IMR-90 (cell line): ENCODE data around the gene CASP7. TPM values are rescaled to one million over a fixed set of nuclear protein-coding genes. Genes with fewer than 3 reads are reported as not detected.

Experiments used
- ATAC-seq: fragments of 200-7000 bp; cut with Tn5 transposase; 2 replicates; pipeline ENCODE4 v1.9.1; 2020; ENCODE audit warnings: low read depth, mild to moderate bottlenecking, moderate library complexity
- BruUV-seq: library from RNA; stranded (reverse); fragments of 400-500 nt; replicated peaks from 2 replicates; lab custom pipeline; 2021; lab: Mats Ljungman, UMichigan
- CTCF ChIA-PET: fragments of 300-600 bp; formaldehyde crosslinking; extraction: SDS; loops from one replicate; lab custom pipeline; 2021; ENCODE audit warnings: antibody characterized with exemption; lab: Yijun Ruan, JAX
- POLR2A ChIA-PET: fragments of 300-600 bp; sonication (Branson Sonifier 250); formaldehyde crosslinking; loops from one replicate; lab custom pipeline; 2022; ENCODE audit warnings: antibody characterized with exemption; ENCODE audit not compliant: unreplicated experiment; lab: Charles Lee
- DNase-seq: peaks from one replicate; pipeline ENCODE4 v3.0.0; 2013
- H2AFZ ChIP-seq: replicated peaks from 2 replicates; pipeline ENCODE3; 2013; ENCODE audit warnings: low read length, mild to moderate bottlenecking; ENCODE audit not compliant: poor library complexity
- H2AK5ac ChIP-seq: 2 replicates; pipeline ENCODE4 v1.6.1; 2013; ENCODE audit warnings: low read depth, low read length, inconsistent platforms
- H2AK9ac ChIP-seq: replicated peaks from 2 replicates; pipeline ENCODE3; 2013; ENCODE audit warnings: mild to moderate bottlenecking, low read depth, low read length, moderate library complexity; ENCODE audit not compliant: poor library complexity
- H2BK120ac ChIP-seq: 2 replicates; pipeline ENCODE4 v1.6.1; 2013; ENCODE audit warnings: low read depth, low read length, inconsistent platforms
- H2BK15ac ChIP-seq: 3 replicates; pipeline ENCODE4 v1.6.1; 2013; ENCODE audit warnings: low read depth, low read length, inconsistent platforms
- H2BK20ac ChIP-seq: 2 replicates; pipeline ENCODE4 v1.6.1; 2013; ENCODE audit warnings: low read depth, mild to moderate bottlenecking, inconsistent platforms, low read length, moderate library complexity
- H2BK5ac ChIP-seq: 2 replicates; pipeline ENCODE4 v1.6.1; 2013; ENCODE audit warnings: mild to moderate bottlenecking, low read depth, low read length, inconsistent platforms; ENCODE audit not compliant: poor library complexity, severe bottlenecking
- H3K14ac ChIP-seq: replicated peaks from 2 replicates; pipeline ENCODE4 v1.6.1; 2013; ENCODE audit warnings: low read depth, low read length, inconsistent platforms
- H3K18ac ChIP-seq: 2 replicates; pipeline ENCODE4 v1.6.1; 2013; ENCODE audit warnings: low read depth, low read length, control low read depth
- H3K23ac ChIP-seq: 2 replicates; pipeline ENCODE4 v1.6.1; 2013; ENCODE audit warnings: low read depth, low read length, inconsistent platforms
- H3K27ac ChIP-seq: 2 replicates; pipeline ENCODE4 v1.5.1; 2013; ENCODE audit warnings: mild to moderate bottlenecking, control low read depth, low read length; ENCODE audit not compliant: insufficient read depth
- H3K27me3 ChIP-seq: 2 replicates; pipeline ENCODE4 v1.6.1; 2013; ENCODE audit warnings: low read length; ENCODE audit not compliant: control insufficient read depth, insufficient read depth
- H3K36me3 ChIP-seq: 2 replicates; pipeline ENCODE4 v1.6.1; 2013; ENCODE audit warnings: low read length, mixed read lengths; ENCODE audit not compliant: control insufficient read depth, insufficient read depth
- H3K4ac ChIP-seq: 2 replicates; pipeline ENCODE4 v1.6.1; 2013; ENCODE audit warnings: low read depth, low read length, inconsistent platforms
- H3K4me1 ChIP-seq: 2 replicates; pipeline ENCODE4 v1.6.1; 2013; ENCODE audit warnings: low read length, mixed read lengths; ENCODE audit not compliant: control insufficient read depth, insufficient read depth
- H3K4me2 ChIP-seq: 2 replicates; pipeline ENCODE4 v1.6.1; 2013; ENCODE audit warnings: low read depth, mild to moderate bottlenecking, control low read depth, low read length, moderate library complexity
- H3K4me3 ChIP-seq: 2 replicates; pipeline ENCODE4 v1.5.1; 2013; ENCODE audit warnings: low read depth, mild to moderate bottlenecking, control low read depth, low read length, moderate library complexity; ENCODE audit not compliant: insufficient read depth
- H3K56ac ChIP-seq: 2 replicates; pipeline ENCODE4 v1.6.1; 2013; ENCODE audit warnings: low read length, inconsistent platforms; ENCODE audit not compliant: insufficient read depth; ENCODE audit errors: extremely low read depth
- H3K79me1 ChIP-seq, 2 experiments: 2 replicates each; pipeline ENCODE4 v1.6.1; 2013; ENCODE audit warnings: low read length in 2 of 2, inconsistent platforms in 1 of 2, low read depth in 1 of 2
- H3K9ac ChIP-seq: 2 replicates; pipeline ENCODE4 v1.6.1; 2013; ENCODE audit warnings: low read depth, low read length, control low read depth
- H3K9me1 ChIP-seq: 2 replicates; pipeline ENCODE4 v1.6.1; 2013; ENCODE audit warnings: low read length, inconsistent platforms; ENCODE audit not compliant: insufficient read depth
- H3K9me3 ChIP-seq: 2 replicates; pipeline ENCODE4 v1.6.1; 2013; ENCODE audit warnings: low read length; ENCODE audit not compliant: control insufficient read depth, insufficient read depth
- H4K20me1 ChIP-seq: 2 replicates; pipeline ENCODE4 v1.6.1; 2013; ENCODE audit warnings: low read length, inconsistent platforms; ENCODE audit not compliant: insufficient read depth
- H4K5ac ChIP-seq: 2 replicates; pipeline ENCODE4 v1.6.1; 2013; ENCODE audit warnings: mild to moderate bottlenecking, low read depth, low read length, control low read depth
- H4K8ac ChIP-seq, 2 experiments: 2 replicates each; pipeline ENCODE4 v1.6.1; 2013; ENCODE audit warnings: low read depth in 2 of 2, low read length in 2 of 2, control low read depth in 1 of 2, inconsistent platforms in 1 of 2
- H4K91ac ChIP-seq: 2 replicates; pipeline ENCODE4 v1.6.1; 2013; ENCODE audit warnings: low read depth, low read length, inconsistent platforms; ENCODE audit not compliant: insufficient read depth
- CHD1 ChIP-seq: IDR thresholded peaks from 2 replicates; pipeline ENCODE4 v1.6.1; 2012; ENCODE audit warnings: low read depth, low read length, improper control_type of control experiment
- MXI1 ChIP-seq: IDR thresholded peaks from 2 replicates; pipeline ENCODE4 v1.6.1; 2012; ENCODE audit warnings: low read depth, mild to moderate bottlenecking, low read length, moderate library complexity, borderline replicate concordance
- NFE2L2 ChIP-seq: fragments of 150-350 bp; IDR thresholded peaks from 2 replicates; pipeline ENCODE4 v1.6.1; 2016; ENCODE audit warnings: low read depth, mild to moderate bottlenecking, low read length
- RAD21 ChIP-seq: IDR thresholded peaks from 2 replicates; pipeline ENCODE4 v1.6.1; 2012; ENCODE audit warnings: low read length, improper control_type of control experiment
- WGBS, 2 experiments: methylation state at CpG; one replicate each; pipeline versions ENCODE4 v1.1.5 to v1.1.7; 2013; ENCODE audit warnings: missing lambda C conversion rate in 2 of 2; ENCODE audit not compliant: insufficient read length in 1 of 2; ENCODE audit errors: extremely low coverage in 2 of 2; 5-methylcytosine and 5-hydroxymethylcytosine counted together
- dilution Hi-C: fragments of 300-500 bp; cut with HindIII; formaldehyde crosslinking; loops from one replicate; pipeline ENCODE4 v1.14.3; 2018; ENCODE audit warnings: low sequenced_read_pairs; ENCODE audit not compliant: unreplicated experiment
- in situ Hi-C: fragments of 300-500 bp; cut with MboI; formaldehyde crosslinking; loops from 3 replicates; pipeline ENCODE4 v1.14.3; 2019; ENCODE audit warnings: low sequenced_read_pairs, inconsistent platforms, mixed read lengths
- intact Hi-C: fragments of 100-400 bp; cut with micrococcal nuclease; formaldehyde crosslinking; loops from 2 replicates; pipeline ENCODE4 v1.10.0; 2022
- polyA plus RNA-seq, 3 experiments: library from polyadenylated mRNA; depleted of rRNA; stranded (reverse); fragments of >200 nt; gene quantifications; 2 replicates each; pipeline ENCODE4 v1.2.3, GENCODE V29; 2012; ENCODE audit warnings: low replicate concordance in 1 of 3
- total RNA-seq: library from RNA; depleted of rRNA; stranded (reverse); fragments of >200 nt; gene quantifications from 2 replicates; pipeline ENCODE4 v1.2.3, GENCODE V29; 2012
- TF ChIP-seq, protein P1 (sequence below): conservative IDR thresholded peaks from 2 replicates; pipeline ENCODE4 v1.5.1; 2012; ENCODE audit warnings: mild to moderate bottlenecking, low read depth, low read length, improper control_type of control experiment

CASP7 gene
- total and polyA plus RNA-seq, 2 of the 4 experiments (the other 2 are of a cell fraction), result 15.1 to 16.7 TPM

DNA sequence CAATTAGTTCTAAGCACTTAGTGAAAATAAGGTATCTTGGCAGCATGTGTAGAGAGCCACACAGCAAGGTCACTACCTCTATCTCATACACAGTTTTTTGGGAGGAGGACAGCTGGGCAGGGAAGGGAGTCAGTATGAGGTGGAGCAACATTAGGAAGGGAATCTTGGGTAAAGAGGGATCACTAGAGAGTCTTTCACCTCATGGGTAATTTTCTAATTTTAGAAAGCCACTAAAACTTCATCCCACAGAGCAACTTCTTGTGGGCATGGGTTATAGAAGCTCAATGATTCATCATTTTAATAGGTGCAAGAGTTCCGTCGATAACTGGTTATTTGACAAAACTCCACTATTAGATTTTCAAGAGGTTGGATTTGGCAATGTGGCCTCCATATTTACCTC lies 18.4 kb upstream of the CASP7 start:
- H2BK20ac ChIP-seq, result no peak overlapping the region
- H3K27ac ChIP-seq, result no peak overlapping the region
- dilution Hi-C loops, result no loop called here
- H4K5ac ChIP-seq, result no peak overlapping the region
- intact Hi-C loops, result no loop called here
- H3K9ac ChIP-seq, result no peak overlapping the region
- no peaks in the 10 kb centered on the region for H4K20me1 ChIP-seq
- WGBS, 2 experiments, result no CpG with 5 or more reads among the region's 2 CpGs
- H2BK15ac ChIP-seq, result no peak overlapping the region
- no TSS peak for BruUV-seq
- peaks cover 8% of the 10 kb centered on the region for H3K27me3 ChIP-seq
- no peak overlapping the region for H4K91ac ChIP-seq
- ATAC-seq (no peak), DNase-seq (no peak)
- H4K8ac ChIP-seq, result no peak overlapping the region
- ChIA-PET CTCF (no interaction called here), POLR2A (no interaction called here)
- no peaks in the 10 kb centered on the region for H3K9me3 ChIP-seq
- no peak overlapping the region for H3K4me3 ChIP-seq
- peaks cover 3% of the 10 kb centered on the region for H3K4me1 ChIP-seq
- H2AK5ac ChIP-seq, result no peak overlapping the region
- TF ChIP-seq RAD21 (no peak), CHD1 (no peak), MXI1 (no peak), NFE2L2 (no peak)
- TF ChIP-seq, protein P1, sequence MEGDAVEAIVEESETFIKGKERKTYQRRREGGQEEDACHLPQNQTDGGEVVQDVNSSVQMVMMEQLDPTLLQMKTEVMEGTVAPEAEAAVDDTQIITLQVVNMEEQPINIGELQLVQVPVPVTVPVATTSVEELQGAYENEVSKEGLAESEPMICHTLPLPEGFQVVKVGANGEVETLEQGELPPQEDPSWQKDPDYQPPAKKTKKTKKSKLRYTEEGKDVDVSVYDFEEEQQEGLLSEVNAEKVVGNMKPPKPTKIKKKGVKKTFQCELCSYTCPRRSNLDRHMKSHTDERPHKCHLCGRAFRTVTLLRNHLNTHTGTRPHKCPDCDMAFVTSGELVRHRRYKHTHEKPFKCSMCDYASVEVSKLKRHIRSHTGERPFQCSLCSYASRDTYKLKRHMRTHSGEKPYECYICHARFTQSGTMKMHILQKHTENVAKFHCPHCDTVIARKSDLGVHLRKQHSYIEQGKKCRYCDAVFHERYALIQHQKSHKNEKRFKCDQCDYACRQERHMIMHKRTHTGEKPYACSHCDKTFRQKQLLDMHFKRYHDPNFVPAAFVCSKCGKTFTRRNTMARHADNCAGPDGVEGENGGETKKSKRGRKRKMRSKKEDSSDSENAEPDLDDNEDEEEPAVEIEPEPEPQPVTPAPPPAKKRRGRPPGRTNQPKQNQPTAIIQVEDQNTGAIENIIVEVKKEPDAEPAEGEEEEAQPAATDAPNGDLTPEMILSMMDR, result no peak
- H3K56ac ChIP-seq, result no peak overlapping the region
- no peak overlapping the region for H3K14ac ChIP-seq
- in situ Hi-C loops, result no loop called here
- no peaks in the 10 kb centered on the region for H3K79me1 ChIP-seq
- H3K36me3 ChIP-seq, result no peaks in the 10 kb centered on the region
- no peak overlapping the region for H2BK5ac ChIP-seq
- no peaks in the 10 kb centered on the region for H3K9me1 ChIP-seq
- H2AK9ac ChIP-seq, result no peak overlapping the region
- H3K4me2 ChIP-seq, result no peak overlapping the region
- H3K23ac ChIP-seq, result no peak overlapping the region
- H2AFZ ChIP-seq, result no peak overlapping the region
- H3K4ac ChIP-seq, result no peak overlapping the region
- H2BK120ac ChIP-seq, result no peak overlapping the region
- no peak overlapping the region for H3K18ac ChIP-seq
